Neural progenitor cell (in vitro differentiated cells): Measurements from ENCODE around the gene PARP11.

Source experiments
- EZH2 ChIP-seq: fragments of 200-600 bp; sonication (generic); IDR thresholded peaks from 2 replicates; pipeline ENCODE4 v1.6.1; 2017; ENCODE audit warnings: antibody characterized with exemption, mild to moderate bottlenecking, moderate library complexity
- EZH2phosphoT487 ChIP-seq: fragments of 200-600 bp; sonication (generic); IDR thresholded peaks from 2 replicates; pipeline ENCODE4 v1.6.1; 2017; ENCODE audit warnings: antibody characterized with exemption
- TF ChIP-seq, protein P1 (sequence below): fragments of 200-600 bp; sonication (generic); IDR thresholded peaks from 2 replicates; pipeline ENCODE4 v1.5.1; 2017; ENCODE audit warnings: antibody characterized with exemption, mild to moderate bottlenecking

GRCh38 chr12:3891201-3891600 is 18.0 kb upstream of the PARP11 start:
- TF ChIP-seq, protein P1, sequence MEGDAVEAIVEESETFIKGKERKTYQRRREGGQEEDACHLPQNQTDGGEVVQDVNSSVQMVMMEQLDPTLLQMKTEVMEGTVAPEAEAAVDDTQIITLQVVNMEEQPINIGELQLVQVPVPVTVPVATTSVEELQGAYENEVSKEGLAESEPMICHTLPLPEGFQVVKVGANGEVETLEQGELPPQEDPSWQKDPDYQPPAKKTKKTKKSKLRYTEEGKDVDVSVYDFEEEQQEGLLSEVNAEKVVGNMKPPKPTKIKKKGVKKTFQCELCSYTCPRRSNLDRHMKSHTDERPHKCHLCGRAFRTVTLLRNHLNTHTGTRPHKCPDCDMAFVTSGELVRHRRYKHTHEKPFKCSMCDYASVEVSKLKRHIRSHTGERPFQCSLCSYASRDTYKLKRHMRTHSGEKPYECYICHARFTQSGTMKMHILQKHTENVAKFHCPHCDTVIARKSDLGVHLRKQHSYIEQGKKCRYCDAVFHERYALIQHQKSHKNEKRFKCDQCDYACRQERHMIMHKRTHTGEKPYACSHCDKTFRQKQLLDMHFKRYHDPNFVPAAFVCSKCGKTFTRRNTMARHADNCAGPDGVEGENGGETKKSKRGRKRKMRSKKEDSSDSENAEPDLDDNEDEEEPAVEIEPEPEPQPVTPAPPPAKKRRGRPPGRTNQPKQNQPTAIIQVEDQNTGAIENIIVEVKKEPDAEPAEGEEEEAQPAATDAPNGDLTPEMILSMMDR, result no peak
- TF ChIP-seq EZH2phosphoT487 (no peak), EZH2 (no peak)
